ENCODE measurements around the gene PPOX.
A peak's percentile ranks its signal among the peaks of the same experiment; 100 is the strongest.

PPOX gene

DNA sequence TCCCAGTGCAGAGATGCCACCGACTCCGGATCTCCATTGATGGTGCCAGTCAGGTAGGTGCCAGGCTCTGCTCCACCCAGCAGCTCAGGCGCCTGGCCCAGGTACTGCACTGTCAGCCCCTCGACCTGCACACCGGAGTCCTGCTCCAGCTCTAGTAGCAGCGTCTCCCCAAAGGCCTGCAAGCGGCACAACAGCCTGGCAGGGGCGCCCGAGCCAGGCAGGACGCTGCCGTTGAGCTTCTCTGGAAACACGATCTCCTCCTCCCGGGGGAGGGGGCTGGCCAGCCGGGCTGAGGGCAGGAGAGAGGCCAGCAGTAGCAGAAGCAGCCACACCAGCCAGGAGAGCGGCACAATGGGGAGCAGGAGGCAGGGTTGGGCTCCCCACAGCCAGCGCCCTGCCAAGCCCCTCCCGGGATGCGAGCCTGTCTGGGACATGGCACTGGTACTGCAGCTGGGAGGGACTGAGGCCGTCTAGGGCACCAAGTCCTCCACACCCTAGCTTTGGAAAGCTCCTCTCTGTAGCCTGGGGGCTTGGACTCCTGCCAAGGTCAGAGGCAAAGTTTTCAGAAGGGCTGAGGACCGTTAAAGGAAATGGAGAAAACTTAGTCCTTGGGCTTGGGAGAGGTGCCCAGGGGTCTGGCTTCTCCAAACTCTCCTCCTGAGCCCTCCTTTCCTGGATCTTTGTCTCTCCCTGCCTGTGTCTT, 32.1 kb downstream of the PPOX start:
- ATAC-seq: no peak

DNA sequence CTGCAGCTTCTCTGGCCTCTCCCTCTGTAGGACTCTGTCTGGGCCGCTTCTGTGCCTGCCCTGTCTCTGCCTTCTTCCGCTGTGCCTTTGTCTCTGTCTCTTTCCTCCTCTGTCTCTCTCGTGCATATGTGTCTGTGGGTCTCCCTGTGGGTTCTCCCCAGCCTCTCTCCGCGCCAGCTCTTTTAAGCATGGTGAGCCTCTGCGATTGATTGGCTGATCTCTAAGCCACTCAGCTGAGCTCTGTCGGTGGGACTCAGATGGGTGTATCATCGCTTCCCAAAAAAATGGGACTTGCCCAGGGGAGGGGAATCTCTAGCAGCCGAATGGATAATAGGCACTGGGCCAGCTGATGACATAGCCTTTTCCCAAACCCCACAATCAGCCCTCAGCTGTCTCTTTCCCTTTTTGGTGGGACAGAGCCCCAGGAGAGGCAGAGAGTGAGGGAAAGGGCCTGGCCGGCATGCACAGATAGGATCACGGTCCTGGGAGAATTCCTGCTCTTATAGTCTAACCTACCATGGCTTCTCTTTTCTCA, 32.7 kb downstream of the PPOX start, which contains the start of gene ADAMTS4:
TSS of gene ADAMTS4 (minus strand) at position 158 of the 535 bp plus-strand sequence. CDS start 427 bp downstream, outside the sequence.
- ATAC-seq: no peak

DNA sequence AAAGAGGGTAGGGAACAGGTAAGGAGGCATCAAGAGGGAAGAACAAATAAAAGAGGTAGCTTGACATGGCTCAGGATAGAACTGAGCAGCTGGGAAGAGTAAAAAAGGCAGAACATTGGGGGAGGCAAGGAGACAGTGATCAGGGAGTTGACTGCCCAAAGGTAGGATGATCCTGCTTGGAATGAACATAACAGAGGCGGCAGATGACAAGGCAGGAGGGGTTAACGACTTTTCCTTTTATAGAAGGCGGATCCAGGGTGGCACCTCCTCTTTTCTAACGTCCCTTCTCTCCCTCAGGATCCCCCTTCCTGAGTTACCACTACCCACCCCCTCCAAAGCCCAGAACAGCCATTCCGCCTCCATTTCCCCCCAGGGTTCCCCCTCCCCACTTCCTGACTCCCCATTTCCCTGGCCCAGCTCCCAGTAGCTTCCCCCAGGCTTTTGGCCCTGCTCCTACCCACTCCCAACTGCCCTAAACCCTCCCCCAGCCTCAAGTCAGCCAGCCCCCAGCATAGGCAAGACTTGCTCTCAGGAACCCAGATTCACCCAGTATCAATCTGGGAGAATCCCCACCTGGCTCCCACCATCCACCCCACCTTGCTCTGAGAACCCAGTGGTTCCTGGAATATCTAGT, 33.4 kb downstream of the PPOX start:
- ATAC-seq: no peak

DNA sequence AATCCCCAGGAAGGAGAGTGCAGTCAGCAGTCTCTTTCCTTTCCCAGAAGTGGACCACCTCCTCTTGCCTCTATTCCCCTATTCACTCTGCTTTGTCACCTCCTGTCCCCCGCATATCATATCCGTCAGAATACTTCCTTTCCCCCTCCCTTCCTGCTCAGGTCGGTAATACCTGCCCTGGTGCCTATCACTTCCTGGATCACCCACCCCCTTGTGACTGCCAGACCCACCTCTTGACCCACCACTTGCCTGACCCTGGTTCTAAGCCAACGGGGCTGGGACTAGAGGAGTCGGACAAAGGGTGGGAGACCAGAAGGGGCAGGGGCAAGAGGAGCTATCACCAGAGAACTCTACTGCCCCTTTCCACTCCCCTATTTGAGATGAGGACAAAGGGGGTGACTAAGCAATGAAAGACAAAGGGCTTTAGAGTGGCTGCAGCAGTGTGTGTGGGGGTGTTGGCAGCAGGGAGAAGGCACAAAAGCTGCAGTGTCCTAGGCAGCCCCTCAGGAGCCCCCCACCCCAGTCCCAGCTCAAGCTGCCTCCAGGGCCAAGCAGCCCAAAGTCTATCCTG, 34.3 kb downstream of the PPOX start:
- ATAC-seq: no peak

DNA sequence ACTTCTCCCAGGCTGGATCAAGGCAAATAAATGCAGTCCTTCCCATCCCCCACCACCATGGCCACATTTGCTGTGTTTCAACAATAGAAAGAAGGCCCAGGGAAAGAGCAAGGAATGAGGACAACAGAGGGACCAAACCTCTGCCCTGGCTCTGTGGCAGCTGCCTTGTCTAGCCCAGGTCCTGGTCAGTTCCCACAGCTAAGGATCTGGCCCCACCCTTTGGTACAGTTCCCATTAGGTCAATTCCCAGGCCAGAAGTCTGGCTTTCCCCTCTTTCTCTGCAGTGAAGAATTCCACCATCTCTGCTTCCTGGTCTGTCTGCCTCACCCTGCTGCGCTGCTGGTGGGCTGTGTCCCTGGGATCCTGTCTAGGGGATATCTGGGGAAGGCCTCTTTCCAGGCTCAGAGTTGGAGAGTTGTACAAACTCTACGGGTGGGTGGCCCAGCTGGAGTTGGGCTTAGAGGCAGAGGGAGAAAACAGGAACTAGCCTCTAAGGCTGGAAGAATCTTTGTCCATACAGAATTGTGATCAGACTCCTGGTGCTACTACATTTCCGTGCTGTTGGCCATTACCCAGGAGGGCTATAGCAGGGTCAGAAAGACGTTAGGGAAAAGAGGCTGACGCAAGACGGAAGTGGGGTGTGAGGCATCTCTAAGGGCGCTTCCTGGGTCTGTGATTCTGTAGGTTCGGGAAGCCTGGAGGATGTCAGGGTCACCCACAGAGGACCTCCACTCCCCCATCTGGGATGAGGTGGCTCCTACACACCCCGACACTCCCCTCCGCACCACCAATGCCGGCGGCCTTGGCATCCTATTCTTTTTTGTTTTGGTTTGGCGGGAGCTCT, 35.0 kb downstream of the PPOX start:
- no peak for ATAC-seq

DNA sequence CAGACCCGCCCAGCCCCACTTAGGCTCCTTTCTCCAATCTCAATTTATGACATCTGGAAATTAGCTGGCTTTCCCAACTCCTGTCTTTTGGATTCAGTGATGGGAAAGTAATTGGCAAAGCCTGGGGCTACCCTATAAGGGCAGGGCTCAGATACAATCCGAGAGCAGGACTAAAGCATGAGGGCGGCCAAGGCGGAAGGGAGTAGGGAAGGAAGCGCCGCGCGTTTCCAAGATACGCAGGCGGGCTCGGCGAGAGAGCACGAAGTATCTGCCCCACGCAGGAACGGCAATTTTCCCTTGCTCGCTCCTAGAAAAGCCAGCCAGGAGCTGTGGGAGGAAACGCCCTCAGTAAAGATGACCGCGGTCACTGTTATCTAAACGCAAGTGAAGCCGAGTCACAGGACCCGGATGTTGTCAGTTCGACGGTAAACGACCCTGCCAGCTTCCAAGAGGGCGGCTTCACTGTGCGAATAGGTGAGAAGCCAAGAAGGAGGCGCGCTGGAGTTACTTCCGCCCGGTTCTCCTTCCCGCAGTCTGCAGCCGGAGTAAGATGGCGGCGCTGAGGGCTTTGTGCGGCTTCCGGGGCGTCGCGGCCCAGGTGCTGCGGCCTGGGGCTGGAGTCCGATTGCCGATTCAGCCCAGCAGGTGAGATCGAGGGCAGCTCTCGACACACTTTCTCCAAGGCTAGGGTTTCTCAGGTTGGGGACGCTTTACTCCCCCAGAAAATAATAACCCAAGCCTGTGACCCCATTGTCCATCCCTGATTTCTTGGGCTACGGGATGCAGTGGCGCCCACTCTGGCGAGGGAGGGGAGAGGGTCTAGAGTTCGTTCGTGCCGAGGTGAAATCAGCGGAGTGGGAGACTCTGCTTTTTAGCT, 35.8 kb downstream of the PPOX start, which contains the start of gene NDUFS2:
TSS of gene NDUFS2 (plus strand) at position 532 of the 877 bp plus-strand sequence. CDS start at position 551, 19 bp downstream.
- peak; percentile 99 for ATAC-seq

DNA sequence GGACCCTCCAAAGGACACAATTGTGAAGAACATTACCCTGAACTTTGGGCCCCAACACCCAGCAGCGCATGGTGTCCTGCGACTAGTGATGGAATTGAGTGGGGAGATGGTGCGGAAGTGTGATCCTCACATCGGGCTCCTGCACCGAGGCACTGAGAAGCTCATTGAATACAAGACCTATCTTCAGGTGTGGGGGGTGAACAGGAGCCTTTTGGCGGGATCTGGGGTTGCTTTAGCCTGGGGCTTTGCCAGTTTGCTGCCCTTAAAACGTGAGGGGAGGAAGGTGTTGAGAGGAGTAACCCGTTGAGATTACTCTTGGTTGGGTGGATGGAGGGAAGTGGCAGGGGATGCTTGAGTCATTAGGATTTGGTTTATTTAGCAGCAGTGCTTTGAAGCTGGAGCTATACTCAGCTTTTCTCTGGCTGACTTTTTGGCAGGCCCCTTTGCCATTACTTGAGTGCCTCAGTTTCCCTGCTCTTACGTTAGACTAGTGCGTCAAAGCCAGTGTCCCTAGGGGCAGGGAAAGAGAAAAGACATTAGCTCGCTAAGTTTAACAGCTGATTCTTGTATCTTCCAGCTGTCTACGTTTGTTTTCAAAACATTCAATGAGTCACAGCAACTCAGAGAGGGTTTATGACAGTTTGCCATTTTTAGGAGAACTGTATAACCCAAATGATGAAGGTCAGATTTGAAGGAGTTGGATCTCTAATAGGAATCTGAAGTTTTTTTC, 40.4 kb downstream of the PPOX start:
- no peak for ATAC-seq

DNA sequence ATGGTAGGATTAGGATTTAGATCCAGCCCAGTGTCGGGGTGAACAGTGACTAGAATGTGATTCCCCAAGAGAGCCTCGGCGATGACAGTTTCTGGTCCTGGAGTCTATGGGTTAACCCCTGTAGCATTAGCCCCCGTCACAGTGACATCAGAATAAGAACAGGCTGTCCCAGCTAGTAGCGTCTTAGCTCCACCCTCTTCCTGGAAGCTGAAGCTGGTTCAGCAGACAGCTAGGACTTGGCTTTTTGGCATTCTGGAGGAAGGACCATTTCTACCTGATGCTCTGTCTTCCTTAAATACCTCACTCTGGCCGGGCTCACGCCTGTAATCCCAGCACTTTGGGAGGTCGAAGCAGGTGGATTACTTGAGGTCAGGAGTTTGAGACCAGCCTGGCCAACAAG, 40.9 kb downstream of the PPOX start:
- ATAC-seq: no peak

DNA sequence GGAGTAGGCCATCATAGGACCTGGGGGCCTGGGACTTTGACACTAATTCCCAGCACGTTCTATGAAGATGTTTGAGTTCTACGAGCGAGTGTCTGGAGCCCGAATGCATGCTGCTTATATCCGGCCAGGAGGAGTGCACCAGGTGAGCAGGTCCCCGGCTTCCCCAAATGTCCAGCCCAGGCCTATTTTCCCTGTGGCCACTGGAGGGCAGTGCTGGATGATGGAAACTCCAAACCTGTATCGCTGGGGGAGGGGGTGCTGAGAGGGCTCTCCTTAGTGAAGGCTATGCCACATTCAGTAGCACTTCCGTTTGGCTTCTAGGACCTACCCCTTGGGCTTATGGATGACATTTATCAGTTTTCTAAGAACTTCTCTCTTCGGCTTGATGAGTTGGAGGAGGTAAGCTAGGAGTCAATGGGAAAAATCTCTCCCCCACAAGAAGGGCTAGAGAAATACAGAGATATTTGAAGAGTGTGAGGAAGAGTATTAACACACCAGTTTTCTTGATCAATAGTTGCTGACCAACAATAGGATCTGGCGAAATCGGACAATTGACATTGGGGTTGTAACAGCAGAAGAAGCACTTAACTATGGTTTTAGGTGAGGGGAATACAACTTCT, 43.7 kb downstream of the PPOX start:
- ATAC-seq: peak; percentile 88 to 93

DNA sequence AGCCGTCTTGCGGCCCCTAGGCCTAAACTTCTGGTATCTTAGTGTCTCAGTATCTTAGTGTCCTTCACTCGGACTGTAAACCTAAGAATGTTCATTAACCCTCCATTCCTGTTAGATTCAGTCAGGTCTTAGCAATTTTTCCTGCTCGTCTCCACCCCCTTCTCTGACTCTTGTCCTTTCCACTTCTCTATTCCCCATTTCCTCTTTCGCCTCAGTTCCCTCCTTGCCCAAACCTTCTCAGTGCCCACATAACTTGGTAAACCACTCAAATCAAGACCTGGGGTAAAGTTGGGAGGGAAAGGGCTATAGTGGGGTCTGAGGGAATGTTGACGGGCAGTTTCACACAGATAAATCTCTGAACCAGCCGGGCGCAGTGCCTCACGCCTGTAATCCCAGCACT, 48.1 kb downstream of the PPOX start:
- ATAC-seq: no peak

DNA sequence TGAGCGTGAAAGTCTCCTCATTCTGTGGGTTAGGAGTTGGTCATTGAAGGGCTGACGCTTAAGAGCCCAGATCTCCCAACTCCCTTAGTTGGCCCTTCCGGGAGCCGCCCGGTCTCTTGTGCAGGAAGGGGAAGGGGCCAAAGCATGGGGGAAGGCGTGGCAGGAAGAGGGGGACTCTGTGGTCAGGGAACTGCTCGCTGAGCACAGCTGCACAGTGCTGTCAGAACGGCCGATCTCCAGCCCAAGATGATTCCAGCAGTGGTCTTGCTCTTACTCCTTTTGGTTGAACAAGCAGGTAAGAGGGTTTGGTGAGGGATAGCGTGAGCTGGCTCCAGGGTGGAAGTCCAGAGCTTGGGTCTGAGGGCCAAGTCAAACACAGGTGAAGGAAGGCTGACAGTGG, 48.9 kb downstream of the PPOX start, which contains the start of gene FCER1G:
TSS of gene FCER1G (plus strand) at position 220 of the 400 bp plus-strand sequence. CDS start at position 247, 27 bp downstream.
- ATAC-seq: no peak

DNA sequence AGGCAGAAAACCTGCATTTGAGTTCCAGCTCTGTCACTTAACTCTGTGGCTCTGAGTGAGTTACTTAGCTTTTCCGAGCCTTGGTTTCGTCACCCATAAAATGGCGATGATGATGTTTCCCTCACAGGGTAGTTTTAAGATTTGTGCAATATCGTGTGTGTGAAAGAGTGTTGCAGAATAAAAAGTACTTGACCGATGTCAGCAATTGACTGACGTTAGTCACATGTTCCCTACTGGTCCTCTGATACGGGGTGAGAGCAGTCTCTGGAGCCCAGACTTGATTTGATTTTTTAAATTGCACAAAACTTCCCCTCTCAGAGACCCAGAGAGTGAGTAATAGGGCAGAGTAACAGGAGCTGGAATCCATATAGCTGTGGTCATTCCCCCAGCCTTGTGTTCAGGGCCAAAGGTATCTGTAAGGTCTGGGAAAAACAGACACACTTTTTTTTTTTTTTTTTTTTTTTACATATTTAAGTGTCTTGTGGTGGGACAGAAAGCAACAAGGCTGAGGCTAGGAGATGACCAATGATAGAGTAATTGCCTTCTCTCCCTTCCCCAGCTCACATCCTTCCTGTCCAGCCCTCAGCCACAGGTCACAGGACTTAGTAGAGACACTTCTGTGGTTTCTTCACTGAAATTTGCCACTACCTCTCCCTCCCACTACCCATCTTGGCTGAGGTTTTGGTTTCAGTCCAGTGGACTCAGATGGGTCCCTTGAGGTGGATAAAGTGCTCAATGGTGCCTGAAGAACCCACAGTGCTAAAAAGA, 50.9 kb downstream of the PPOX start:
- ATAC-seq: peak; percentile 54 to 57

DNA sequence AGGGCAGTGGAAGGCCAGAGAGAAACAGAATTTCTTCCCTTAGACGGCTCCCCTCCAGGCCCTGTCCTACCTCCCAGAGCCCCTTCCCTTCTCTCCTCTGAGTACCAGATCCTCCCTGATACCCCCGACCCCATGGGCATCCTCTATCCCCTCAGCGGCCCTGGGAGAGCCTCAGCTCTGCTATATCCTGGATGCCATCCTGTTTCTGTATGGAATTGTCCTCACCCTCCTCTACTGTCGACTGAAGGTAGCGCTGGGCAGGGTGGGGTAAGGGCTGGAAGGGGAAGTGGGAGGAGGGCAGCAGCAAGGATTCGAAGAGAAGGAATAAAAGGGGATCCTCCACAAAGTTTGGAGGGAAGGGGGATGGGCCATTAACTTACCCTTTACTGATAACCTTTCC, 51.6 kb downstream of the PPOX start:
- ATAC-seq: peak in 1 of 2 donors; percentile 6

DNA sequence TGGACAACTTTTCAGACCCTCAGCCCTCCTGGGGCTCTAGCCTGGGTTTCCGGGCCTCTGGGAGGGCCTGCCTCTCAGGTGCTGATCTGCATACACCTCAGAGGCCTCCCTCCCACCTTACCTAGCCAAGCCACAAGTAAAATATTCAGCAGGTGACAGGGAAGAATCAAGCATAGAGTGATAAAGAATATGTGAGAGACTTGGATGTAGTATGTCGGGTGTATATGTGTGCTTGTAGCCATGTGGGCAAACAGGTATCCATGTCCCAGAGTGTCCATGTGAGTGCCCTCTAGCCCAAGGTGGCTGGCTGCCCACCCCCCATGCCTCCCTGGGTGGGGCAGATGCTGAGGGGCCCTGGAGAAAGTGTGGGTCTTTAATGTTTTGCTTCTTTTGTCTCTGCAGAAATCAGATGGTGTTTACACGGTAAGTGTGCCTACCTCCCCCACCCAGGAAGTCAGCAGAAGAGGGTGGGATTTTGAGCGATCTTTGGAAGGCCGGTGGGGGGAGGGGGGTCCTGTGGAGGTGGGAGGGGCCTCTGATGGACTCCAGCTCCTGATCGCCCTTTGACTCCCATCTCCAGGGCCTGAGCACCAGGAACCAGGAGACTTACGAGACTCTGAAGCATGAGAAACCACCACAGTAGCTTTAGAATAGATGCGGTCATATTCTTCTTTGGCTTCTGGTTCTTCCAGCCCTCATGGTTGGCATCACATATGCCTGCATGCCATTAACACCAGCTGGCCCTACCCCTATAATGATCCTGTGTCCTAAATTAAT, 52.3 kb downstream of the PPOX start:
- no peak for ATAC-seq

DNA sequence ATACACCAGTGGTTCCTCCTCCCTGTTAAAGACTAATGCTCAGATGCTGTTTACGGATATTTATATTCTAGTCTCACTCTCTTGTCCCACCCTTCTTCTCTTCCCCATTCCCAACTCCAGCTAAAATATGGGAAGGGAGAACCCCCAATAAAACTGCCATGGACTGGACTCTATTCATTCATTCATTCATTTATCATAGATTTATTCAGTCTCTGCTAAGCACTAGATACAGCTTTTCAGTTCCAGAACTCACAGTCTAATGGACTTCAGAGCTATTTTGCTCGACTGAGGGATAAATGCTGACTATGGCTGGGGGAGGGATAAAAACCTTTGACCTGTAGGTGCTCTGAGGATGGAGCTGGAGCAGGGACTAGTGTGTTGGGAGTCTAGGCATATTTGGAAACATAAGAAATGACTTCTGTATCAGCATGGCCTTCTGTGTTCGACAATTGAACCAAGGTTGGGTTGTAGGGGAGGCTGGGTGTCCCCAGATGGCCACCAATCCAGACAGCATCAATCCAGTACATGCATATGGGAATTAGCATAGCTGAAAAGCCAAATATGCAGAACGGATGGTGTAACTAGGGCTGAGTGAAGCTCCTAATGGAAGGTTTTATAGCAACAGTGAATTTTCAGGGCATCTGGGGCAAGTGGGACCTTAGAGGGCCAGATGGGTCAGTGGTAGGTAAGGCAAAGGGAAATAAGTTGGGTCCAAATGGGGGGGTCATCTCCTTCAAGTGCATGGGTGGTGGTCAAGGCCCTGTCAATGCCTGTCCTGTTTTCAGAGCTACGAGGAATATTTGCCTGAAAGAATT, 53.1 kb downstream of the PPOX start:
- no peak for ATAC-seq

DNA sequence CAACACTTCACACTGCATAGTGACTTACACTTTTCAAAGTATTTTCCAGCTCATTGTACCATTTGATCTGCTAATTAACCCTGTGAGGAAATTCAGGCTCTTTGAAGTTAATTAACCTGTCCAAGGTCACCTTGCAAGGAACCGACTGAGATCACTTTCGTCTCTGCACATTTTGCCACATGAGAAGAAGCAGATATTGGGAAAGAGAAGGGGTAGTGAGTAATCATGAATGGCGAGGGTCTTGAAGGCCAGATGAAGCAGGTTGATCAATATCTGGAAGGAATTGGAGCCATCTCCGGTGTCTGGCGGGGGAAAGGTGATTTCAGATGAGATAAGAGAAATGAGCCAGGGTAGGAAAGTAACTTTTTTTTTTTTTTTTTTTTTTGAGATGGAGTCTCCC, 53.8 kb downstream of the PPOX start:
- no peak for ATAC-seq
